ENCODE results near the gene ENTPD1.
A peak's percentile ranks its signal among the peaks of the same experiment; 100 is the strongest.
"Not testable (repeated sequence)": the region's sequence is repeated elsewhere in the genome, so short reads cannot be mapped to it uniquely, and the experiment has no call there.

ENTPD1 gene

DNA sequence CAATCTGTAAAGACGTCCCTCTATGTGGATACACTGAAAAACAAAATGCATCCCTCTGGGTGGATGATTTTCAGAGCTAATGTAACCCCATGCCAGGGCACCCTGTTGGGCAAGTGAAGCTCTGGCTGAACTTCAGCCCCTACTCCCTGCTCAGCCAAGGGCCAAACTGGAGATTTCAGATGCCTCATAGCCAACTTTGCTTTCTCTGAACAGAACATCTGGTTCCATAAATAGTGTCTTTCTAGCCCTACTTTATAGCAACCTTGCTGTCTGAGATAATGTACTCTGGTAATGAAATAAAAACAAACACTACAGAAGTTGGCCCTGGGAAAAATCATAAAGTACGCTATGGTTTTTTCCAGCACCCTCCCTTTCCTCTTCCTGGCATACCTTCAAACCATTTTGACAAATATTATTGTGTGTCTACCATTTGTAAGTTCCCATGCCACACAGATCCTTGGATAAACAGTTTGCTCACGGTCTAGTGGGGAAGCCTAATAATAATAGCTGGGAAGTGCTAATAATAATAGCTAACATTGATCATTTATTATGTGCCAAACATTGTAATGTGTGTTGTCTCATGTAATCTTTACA, 3.4 kb downstream of the ENTPD1 start:
- DNase-seq, result no peak

DNA sequence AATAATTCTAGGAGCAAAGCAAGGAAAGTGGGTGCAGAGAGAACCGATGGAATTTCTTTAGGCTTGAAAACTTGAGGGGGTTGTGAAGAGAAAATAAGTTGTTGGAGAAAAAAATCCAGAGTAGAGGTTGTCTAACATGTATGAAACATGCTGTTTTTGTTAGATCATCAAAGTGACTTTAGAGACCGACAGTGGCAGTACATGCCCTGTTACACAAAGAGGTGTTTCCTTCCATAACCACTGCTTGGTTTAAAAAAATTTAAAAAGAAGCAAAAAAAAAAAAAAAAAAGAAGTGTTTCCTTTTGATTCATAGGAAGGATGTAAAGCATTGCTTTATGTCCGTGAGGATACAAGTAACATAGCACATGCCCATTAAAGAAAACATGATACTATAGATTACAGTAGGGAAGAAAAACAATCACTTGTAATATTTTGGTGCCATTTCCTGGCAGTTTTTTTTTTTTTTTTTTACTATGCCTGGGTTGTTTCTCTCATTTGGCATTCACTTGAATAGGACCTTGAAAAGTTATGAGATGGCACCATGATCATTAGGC, 6.1 kb downstream of the ENTPD1 start:
- DNase-seq, result no peak

DNA sequence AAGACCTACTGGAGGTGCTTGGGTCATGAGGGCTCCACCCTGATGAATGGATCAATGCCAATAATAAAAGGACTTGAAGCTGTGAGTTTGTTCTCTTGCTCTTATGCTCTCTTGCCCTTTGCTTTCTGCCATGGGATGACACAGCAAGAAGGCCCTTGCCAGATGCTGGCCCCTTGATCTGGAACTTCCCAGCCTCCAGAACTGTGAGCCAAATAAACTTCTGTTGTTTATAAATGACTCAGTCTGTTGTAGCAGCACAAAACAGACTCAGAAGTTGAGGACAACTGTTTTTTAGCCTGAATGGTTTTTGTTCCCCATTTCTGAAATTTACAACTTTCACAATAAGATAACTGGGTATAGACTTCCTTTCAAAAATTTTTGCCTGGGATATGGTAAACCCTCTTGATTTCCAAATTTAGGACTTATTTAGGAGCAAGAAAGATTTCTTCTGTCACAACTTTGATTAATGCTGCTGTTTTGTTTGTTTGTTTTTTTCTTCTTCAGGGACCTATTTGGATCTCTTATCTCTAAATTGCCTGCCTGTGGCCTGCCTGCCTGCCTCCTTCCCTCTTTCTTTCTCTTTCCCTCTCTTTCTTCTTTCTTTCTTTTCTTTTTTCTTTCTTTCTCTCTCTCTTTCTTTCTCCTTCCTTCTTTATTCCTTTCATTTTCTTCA, 12.1 kb downstream of the ENTPD1 start:
- DNase-seq, result no peak

DNA sequence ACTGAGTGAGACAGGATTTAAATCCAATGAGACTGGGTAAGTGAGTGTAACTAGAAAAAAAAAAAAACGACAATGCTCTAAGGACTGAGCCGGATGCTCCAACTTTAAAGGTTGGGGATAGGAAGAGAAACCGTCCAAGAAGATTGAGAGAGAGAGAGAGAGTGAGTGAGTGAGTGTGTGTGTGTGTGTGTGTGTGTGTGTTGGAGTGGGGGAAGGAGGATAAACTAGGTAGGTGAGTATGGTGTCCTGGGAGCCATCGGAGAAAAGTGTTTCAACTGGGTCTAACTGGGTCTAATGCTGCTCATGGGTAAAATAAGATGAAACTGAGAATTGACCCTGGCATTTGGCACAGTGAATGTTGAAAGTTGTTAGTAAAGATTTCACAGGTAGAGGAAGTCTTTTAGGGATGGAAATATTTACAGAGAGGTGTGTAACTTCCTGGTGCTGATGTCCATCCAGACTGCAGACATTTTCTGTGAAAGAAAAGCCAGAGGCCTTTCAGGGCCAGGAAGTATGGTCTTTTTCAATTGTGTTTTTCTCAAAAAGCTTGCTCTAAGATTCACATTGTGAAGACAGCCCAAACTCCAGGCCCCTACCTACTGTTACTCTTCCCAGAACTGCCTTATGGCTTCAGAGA, 14.2 kb downstream of the ENTPD1 start:
- DNase-seq, result no peak

DNA sequence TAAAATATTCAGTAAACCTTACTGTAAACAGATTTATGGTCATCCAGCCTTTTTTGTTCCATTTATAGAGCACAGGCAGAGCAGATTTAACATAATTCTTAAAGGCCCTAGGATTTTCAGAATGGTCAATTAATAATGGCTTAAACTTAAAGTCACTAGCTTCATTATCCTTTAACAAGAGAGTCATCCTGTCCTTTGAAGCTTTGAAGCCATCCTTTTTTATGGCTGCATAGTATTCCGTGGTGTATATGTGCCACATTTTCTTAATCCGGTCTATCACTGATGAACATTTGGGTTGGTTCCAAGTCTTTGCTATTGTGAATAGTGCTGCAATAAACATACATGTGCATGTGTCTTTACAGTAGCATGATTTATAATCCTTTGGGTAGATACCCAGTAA, 17.5 kb downstream of the ENTPD1 start:
- DNase-seq, result not testable (repeated sequence)

DNA sequence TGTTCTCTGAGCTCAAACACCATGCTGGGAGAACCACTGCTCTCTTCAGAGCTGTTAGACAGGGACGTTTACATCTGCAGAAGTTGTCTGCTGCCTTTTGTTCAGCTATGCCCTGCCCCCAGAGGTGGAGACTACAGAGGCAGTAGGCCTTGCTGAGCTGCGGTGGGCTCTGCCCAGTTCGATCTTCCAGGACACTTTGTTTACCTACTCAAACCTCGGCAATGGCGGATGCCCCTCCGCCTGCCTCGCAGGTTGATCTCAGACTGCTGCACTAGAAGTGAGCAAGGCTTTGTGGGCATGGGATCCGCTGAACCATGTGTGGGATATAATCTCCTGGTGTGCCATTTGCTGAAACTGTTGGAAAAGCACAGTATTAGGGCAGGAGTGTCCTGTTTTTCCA, 21.7 kb downstream of the ENTPD1 start:
- DNase-seq, result not testable (repeated sequence)

DNA sequence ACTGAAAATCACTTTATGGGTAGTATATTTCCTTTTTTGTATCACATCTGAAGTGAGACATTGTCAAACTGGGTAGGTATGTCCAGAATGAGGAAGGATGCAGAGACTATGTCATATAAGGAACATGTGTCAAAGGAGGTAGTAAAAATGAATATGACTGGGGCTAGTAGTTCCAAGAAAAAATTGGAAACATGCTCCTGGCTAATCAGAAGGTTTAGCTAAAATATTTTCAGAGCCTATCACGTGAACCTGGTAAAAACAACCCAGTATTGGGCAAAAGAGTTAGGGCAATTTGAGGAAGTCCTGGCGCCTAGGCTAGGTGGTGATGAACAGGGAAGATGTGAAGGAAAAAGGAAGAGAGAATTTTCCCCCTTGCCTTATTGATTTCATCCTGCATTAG, 26.4 kb downstream of the ENTPD1 start:
- DNase-seq, result no peak

DNA sequence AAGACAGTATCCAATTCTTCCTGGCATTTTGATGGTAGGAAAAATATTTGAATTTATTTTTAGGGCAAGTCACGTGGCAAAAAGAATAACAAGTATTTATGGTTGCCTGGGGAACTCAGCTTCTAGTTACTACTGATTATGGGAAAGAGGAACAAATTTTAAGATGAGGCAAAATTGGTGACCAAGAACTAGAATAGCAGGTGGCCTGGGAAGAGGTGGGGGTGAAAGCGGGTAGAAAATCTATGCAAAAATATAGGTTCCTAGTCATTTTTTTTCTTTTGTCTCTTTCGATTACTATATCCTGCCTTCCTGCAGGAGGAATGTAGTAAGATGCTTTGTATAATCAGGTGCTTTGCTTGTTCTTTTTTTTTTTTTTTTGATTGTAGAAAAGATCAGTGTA, 27.8 kb downstream of the ENTPD1 start:
- DNase-seq, result no peak

DNA sequence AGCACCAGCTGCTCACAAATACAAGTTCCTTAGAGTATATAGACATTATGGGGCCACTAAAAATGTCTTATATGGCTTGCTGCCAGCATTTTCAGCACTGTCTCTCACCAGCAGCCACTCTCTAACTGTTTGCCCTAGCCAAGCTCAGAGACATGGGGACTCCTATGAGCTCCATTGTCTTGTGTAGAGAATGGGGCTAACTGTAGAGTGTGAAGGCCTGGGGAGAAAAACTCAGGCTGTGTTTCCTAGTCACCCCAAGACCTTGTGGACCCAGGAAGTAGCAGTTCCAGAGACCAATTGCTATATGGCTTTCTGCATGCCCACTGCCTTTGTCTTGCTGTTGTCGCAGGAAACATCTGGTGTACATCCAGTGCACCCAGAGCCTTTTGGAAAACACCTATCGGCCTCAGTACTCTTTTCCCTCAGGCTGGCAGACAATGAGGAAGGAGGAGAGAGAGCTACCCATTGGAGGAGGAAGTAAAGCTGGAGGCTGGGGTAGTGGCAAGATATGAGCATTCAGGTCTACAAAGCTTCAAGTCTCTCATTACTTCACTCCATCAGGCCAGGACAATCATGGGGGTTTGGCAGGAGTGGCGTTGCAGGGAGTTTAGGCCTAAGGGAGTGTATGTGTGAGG, 28.4 kb downstream of the ENTPD1 start:
- no peak for DNase-seq

DNA sequence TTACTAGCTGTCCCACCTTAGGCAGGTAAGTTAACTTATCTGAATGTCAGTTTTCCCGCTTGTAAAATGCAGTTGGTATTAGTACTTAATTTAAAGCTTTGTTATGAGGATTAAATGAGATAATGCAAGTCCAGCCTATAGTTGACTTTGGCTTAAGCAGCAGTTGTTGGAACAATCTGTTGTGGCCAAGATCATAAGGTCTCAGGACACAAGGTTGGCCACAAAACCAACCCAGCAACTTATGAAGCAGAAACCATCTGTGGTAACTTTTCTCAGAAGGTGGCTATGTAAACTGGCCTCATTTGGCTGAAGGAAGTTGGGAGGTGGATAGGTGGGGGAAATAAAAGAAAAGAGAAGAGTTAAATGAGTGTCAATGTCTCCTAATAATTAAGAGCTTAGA, 29.4 kb downstream of the ENTPD1 start:
- DNase-seq, result no peak

DNA sequence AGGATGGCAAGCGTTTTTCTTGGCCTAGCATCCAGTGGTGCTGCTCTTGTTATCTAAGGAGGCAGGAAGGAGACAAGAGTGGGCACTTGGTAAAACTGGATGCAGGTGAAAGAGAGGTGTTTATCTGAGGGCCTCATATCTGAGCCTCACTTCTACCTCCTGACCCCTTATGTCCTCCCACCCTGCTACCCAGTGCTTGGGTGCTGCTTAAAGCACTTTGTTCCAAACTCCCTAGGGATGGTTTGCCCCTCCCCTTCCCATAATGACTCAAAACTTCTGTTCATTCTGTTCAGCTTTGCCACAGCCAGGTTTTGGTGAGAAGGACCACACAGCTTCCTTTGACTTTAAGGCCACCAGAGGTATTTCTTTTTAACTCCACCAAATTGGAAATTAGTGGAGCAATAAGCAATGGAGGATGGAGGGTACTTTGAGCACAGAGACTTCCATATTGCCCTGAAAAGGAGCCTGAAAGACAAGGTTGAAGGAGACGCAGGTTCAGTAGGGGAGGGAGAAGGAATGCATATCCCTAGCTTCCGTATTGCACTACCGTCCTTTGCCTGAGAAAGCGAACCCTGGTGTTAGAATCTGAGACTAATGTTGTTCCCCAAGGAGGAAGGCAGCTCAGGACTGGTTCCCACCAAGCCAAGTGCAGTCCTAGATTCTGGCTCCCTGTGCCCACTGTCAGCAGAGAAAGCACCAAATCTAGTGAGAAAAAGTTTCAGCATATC, 30.1 kb downstream of the ENTPD1 start:
- no peak for DNase-seq

DNA sequence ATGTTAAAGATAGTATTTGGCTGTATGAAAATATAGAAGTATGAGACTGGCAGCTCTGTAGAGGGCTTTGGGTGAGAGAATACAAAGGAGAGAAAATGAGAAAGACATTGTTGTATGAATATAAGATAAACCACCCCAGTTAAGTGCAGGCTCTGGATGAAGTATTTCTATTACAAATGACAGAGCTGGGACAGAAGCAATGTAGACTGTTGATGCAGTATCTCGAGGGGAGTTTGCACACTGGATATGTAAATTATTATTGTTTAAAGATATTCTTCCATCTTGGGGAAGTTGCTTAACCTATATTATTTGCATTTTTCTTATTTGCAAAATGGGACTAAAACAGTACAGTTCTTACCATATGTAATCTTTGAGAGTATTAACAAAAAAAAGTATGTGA, 31.5 kb downstream of the ENTPD1 start:
- DNase-seq, result no peak

DNA sequence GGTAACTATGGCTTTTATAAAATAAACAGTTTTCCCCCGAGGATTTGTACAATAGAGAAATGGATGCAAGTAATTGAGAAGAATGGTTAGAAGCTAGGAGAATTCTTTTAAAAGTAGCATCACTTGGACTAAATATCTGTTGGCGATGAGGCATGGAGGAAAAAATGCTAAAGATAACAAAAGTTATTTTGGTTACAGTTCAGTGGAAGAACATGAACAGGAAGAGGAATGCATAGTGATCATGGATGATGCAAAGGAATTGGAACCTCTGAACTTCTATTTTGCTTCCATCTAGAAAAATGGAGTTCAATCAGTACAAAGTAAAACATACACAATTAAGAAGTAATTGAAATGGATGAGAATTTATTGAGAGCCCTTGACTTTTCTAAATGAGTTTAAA, 32.9 kb downstream of the ENTPD1 start:
- no peak for DNase-seq

DNA sequence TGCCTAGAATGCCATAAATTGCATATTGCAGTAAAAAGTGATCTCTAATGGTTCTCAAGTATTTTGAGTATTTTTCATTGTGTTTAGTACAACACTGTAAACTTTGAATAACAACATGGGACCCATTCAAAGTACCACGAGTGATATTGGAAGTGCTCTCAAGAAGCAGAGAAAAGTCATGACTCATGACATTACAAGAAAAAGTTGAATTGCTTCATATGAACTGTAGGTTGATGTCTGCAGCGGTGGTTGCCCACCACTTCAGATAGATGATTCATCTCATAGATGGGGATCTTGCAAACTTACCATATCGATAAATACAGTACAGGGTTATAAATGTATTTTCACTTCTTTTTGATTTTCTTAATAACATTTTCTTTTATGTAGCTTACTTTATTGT, 33.9 kb downstream of the ENTPD1 start:
- DNase-seq, result no peak

DNA sequence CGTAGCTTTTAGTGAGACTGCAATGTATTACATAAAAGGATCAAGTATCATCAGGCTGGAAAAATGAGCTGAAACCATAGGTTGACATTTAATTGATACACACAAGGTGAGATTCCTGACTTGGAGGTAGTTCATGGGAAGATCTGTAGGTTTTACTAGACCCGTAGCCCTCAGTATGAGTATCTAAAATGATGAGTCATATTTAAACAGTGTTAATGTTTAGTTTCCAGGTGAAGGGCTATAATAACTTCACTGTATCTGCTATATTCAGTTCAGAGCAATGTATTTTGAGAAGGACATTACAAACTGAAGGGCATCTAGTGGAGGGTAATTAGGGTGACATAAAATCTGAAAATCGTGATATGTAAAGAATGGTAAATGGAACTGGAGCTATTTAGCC, 35.0 kb downstream of the ENTPD1 start:
- no peak for DNase-seq

DNA sequence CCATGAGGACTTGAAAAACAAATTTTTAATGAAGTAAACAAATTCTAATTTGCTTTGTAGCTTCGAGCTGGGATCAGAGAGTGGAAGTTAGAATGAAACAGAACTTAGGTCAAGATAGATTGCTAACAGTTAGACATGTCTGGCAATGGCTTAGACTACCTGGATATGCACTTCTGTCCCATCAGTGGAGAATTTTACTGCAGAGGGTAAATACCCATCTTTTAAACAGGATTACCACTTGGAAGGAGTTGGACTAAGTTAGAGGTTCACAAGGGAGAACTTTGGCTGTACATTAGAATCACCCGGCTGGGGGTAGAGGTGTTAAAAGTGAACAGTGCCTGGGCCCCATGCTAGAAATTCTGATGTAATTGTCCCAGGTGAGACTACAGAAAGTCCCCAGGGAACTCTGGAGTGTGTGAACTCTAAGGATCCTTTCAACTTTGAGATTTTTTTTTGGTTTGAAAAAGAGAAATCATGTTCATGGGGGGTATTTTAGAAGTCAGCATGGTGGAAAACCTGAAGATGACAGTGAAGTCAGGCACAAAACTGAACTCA, 35.5 kb downstream of the ENTPD1 start:
- DNase-seq, result no peak

DNA sequence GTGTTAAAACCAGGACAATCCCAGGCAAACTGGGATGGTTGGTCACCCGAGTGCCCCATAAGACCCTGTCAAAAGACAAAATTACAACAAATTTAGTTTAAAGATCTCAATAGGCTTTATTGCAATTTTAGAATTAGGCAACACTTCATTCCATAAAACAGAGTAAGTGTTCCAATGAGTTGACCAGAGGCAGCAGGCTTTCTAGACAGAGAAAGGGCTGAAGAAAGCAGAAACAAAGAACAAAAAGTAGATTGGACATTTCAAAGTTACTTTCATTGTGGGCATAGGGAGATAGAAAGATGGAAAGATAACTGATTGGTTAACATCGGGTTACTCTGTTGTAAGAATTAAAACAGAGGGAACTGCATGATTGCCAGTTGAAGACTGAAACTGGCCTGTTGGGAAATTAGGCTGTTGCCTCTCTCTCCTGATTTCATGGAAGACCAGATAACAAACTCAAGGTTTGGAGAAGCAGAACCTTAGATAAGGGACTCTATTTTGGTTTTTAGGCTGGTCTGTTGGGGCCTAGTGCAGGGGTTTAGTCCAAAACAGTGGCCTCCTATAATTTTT, 36.3 kb downstream of the ENTPD1 start:
- no peak for DNase-seq

DNA sequence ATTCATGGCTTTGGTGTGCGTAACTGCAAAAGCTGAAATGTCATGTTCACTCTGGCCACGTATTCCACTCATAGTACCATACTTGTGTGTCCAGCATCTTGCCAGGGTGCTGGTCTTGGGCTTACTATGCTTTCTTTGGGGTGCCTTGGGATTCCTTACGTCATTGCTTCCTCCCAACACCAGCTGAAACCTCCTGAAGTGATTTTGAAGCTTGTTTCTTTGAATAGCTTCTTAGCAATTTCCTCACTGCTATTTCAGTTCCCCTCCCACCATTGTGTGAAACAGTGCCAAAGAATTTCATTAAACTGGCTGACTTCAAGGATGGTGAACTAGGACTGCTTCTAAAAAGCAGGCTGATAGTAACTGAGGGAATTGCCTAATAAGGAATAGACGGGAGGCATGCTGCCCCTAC, 36.9 kb downstream of the ENTPD1 start:
- DNase-seq, result no peak

DNA sequence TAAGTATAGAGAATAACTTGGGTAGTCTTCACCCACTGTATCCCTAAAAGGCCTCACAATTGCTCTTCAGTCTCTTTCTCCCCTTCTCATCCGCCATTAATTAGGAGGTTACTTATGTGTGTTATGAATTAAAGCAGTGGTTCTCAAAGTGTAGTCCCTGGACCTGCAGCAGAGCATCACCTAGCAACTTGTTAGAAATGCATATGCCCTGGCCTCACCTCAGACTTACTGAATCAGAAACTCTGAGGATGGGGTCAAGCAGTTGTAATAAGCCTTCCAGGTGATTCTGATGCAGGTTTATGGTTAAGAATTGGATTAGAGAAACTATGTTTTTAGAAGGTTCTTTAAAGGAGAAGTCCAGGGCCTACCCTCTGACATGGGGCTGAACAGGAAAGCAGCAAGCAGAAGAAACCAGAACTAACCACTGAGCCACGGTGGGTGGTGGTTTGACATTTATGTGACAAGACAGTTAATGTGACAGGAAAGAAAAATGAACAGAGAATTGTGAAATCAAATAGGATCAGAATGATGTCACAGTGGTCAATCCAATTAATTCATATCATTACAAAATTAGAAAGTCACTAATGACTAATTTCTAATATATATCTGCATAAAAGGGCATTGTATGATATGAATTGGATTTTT, 37.6 kb downstream of the ENTPD1 start:
- peak in 1 of 2 experiments; percentile 20 for DNase-seq

DNA sequence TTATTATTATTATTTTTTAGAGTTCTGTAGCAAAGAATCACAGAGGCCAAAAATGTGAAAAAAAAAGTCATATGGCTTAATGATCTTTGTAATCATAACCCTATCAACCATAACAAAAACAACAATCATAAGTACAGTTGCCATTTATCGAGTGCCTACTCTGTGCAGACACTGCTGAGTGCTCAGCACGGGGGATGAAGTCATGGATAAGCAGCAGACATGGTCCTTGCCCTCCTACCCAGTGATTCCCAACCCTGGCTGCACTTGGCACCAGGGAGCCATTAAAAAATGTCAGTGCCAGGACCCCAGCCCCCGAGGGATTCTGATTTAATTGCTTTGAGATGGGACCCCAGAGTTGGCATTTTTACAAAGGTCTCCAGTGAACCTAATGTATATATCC, 38.2 kb downstream of the ENTPD1 start:
- DNase-seq, result no peak

DNA sequence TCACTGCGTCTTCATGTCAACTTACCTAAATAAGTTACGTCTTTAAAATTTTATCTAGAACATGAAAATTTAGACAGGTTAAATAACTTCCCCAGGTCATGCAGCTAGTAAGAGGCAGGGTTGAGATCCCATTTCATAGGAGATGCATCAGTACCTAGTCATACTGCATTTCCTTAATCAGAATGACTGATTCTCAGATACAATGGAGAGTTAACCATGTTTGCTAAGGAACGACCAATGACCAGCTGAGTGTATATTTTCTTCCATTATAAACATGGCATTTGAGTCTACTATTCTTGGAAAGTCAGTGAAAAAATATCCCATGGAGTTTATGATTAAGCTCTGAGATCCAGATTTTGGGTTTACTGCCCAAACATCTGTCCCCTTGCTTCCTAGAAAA, 39.6 kb downstream of the ENTPD1 start:
- DNase-seq, result no peak

DNA sequence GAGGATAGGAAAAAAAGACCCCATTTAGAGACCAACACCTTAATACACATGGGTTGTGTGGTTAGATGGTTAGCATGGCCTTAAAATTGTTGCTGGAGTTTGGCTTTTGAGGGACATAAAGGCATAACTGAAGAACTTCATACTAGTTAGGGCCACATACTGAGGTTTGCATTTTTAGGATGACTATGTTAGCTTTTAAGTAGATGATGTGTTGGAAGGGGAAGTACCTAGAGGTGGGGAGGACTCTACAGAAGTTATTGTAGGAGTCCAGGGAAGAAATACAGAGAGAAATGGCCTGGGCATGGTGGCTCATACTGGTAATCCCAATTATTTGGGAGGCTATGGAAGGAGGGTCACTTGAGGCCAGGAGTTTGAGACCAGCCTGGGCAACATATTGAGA, 40.5 kb downstream of the ENTPD1 start:
- no peak for DNase-seq

All from activated T-cell treated with anti-CD3 and anti-CD28 coated beads, Interleukin-2, amount 50 U/mL, for 48 hours (primary cell).